ENCODE results near the gene FAM174C.

Gene FAM174C

DNA sequence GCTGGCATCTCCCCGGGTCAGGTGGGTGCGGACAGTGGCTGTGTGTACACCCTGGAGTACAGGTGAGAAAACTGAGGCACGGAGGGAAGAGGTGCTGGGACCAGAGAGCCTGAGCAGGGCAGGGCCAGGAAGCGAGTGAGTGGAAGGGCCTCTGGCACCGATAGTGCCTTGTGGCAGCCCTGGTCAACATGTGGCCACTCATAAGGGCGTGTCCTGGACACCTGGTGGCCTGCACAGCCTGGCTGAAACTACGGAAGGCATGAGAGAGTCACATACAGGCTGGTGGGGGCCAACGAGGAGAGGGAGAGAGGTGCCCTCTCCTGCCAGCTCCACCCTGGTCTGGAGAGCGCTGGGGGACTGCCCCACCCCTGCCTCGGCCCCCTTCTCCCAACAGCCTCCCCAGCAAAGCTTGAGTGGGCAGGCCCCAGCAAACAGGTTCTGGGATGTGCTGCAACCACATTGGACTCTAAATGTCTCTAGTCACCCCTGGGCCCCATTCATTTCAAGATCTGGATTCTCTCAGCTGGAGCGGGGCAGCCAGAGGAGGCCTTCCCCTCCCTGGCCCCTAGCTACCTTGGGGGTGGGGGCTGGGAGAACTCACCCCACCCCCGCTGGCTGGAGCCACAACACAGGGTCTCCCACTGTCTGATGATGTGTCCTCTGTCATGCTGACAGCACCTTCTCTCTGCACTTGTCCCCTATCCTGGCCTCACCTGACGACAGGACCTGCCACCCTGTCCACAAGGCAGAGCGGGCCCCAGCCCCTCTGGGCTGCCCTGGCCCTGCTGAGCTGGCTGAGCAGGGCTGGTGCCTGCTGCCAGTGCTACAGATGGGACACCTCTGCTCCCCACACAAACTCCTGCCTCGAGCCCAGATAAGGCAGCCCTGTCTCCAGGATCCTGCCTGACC is 43.3 kb upstream of the FAM174C start (continued):
- TF ChIP-seq TRIM28 (IDR thresholded peaks at IDR 0.05; ENCODE audit: borderline replicate concordance, low read length) (no peak), ZNF426 (tag by site-specific recombination; IDR thresholded peaks at IDR 0.05) (no peak), ZNF623 (tag by site-specific recombination; IDR thresholded peaks at IDR 0.05) (no peak), GLIS2 (tag by site-specific recombination; IDR thresholded peaks at IDR 0.05) (peak; percentile 80), HOXA7 (CRISPR knock-in tag; IDR thresholded peaks at IDR 0.05; ENCODE audit: borderline replicate concordance) (no peak), ZNF202 (tag by site-specific recombination; IDR thresholded peaks at IDR 0.05; ENCODE audit: borderline replicate concordance) (no peak)

DNA sequence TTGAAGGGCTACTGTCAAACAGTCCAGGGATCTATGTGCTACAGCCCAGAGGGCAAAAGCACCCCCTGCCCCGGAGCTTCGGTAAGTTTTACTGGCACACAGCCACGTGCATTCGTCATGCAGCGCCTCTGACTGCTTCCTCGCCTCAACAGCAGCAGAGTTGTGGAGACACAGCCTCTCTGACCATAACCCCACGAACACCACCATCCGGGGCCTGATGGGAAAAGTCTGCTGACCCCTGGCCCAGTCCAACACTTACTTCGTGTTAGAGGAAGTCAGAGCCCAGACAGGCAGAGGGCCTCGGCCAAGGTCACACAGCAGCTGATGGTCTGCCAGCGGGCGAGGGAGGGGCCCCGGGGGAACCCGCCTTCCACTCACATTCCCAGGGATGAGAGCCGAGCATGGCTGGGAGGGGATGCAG is 42.7 kb upstream of the FAM174C start:
- POLR2A ChIA-PET = interaction anchor here (0.8 to 0.9 kb wide), 2 partner anchors 36 to 128 kb away, joined by 3 read pairs; partner anchors contain the start of gene CIRBP
- Histone ChIP-seq H3K4me1 (ENCODE audit: control insufficient read depth, insufficient read depth, low read length) (no peaks in the 10 kb centered on the region; the same call in 1 of the 2 replicates), H3K36me3 (ENCODE audit: control insufficient read depth in 2 of 2, insufficient read depth in 1 of 2, low read length in 2 of 2) (peaks cover 0 to 47% of the 10 kb centered on the region in 2 experiments; a peak in 1 of 3 replicates), H3K9me3 (ENCODE audit: control insufficient read depth, insufficient read depth, low read depth, low read length) (no peaks in the 10 kb centered on the region), H3K4me3 (ENCODE audit: low read depth, low read length) (no peak overlapping the region), H3K27ac (ENCODE audit: extremely low read depth, low read depth, low read length) (no peak overlapping the region; the same call in 1 of the 2 replicates)
- CTCF ChIA-PET = interaction anchor here (0.9 to 2.2 kb wide), 2 partner anchors 10 to 15 kb away, joined by 3 to 6 read pairs; no protein-coding TSS in a partner anchor
- no peak for TF ChIP-seq ZNF155 (tag by site-specific recombination; IDR thresholded peaks at IDR 0.05)
- TF ChIP-seq TCF7L2 (IDR thresholded peaks at IDR 0.05; ENCODE audit: borderline replicate concordance, low read depth, low read length) = no peak
- no peak for TF ChIP-seq ZBTB1 (tag by site-specific recombination; IDR thresholded peaks at IDR 0.05)
- TF ChIP-seq SCRT1 (tag by site-specific recombination; IDR thresholded peaks at IDR 0.05; ENCODE audit: borderline replicate concordance) = no peak
- TF ChIP-seq GLIS2 (tag by site-specific recombination; IDR thresholded peaks at IDR 0.05) = no peak
- no peak for TF ChIP-seq ZSCAN23 (tag by site-specific recombination; IDR thresholded peaks at IDR 0.05)
- TF ChIP-seq ZNF433 (tag by site-specific recombination; IDR thresholded peaks at IDR 0.05; ENCODE audit: low read depth) = no peak
- TF ChIP-seq ZNF292 (tag by site-specific recombination; IDR thresholded peaks at IDR 0.05; ENCODE audit: borderline replicate concordance, low read depth) = no peak
- TF ChIP-seq ZNF211 (tag by site-specific recombination; IDR thresholded peaks at IDR 0.05; ENCODE audit: low read depth) = no peak
- TF ChIP-seq, protein P1, sequence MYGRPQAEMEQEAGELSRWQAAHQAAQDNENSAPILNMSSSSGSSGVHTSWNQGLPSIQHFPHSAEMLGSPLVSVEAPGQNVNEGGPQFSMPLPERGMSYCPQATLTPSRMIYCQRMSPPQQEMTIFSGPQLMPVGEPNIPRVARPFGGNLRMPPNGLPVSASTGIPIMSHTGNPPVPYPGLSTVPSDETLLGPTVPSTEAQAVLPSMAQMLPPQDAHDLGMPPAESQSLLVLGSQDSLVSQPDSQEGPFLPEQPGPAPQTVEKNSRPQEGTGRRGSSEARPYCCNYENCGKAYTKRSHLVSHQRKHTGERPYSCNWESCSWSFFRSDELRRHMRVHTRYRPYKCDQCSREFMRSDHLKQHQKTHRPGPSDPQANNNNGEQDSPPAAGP (tag by site-specific recombination; IDR thresholded peaks at IDR 0.05) = 0 out of 2 replicates have a peak, but pooled peaks have one; percentile 31
- TF ChIP-seq, protein P2, sequence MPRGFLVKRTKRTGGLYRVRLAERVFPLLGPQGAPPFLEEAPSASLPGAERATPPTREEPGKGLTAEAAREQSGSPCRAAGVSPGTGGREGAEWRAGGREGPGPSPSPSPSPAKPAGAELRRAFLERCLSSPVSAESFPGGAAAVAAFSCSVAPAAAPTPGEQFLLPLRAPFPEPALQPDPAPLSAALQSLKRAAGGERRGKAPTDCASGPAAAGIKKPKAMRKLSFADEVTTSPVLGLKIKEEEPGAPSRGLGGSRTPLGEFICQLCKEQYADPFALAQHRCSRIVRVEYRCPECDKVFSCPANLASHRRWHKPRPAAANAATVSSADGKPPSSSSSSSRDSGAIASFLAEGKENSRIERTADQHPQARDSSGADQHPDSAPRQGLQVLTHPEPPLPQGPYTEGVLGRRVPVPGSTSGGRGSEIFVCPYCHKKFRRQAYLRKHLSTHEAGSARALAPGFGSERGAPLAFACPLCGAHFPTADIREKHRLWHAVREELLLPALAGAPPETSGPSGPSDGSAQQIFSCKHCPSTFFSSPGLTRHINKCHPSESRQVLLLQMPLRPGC (tag by site-specific recombination; IDR thresholded peaks at IDR 0.05) = no peak
- TF ChIP-seq, protein P3, sequence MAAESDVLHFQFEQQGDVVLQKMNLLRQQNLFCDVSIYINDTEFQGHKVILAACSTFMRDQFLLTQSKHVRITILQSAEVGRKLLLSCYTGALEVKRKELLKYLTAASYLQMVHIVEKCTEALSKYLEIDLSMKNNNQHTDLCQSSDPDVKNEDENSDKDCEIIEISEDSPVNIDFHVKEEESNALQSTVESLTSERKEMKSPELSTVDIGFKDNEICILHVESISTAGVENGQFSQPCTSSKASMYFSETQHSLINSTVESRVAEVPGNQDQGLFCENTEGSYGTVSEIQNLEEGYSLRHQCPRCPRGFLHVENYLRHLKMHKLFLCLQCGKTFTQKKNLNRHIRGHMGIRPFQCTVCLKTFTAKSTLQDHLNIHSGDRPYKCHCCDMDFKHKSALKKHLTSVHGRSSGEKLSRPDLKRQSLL (tag by site-specific recombination; IDR thresholded peaks at IDR 0.05) = no peak
- TF ChIP-seq, protein P4, sequence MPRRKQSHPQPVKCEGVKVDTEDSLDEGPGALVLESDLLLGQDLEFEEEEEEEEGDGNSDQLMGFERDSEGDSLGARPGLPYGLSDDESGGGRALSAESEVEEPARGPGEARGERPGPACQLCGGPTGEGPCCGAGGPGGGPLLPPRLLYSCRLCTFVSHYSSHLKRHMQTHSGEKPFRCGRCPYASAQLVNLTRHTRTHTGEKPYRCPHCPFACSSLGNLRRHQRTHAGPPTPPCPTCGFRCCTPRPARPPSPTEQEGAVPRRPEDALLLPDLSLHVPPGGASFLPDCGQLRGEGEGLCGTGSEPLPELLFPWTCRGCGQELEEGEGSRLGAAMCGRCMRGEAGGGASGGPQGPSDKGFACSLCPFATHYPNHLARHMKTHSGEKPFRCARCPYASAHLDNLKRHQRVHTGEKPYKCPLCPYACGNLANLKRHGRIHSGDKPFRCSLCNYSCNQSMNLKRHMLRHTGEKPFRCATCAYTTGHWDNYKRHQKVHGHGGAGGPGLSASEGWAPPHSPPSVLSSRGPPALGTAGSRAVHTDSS (tag by site-specific recombination; IDR thresholded peaks at IDR 0.05) = no peak
- TF ChIP-seq, protein P5, sequence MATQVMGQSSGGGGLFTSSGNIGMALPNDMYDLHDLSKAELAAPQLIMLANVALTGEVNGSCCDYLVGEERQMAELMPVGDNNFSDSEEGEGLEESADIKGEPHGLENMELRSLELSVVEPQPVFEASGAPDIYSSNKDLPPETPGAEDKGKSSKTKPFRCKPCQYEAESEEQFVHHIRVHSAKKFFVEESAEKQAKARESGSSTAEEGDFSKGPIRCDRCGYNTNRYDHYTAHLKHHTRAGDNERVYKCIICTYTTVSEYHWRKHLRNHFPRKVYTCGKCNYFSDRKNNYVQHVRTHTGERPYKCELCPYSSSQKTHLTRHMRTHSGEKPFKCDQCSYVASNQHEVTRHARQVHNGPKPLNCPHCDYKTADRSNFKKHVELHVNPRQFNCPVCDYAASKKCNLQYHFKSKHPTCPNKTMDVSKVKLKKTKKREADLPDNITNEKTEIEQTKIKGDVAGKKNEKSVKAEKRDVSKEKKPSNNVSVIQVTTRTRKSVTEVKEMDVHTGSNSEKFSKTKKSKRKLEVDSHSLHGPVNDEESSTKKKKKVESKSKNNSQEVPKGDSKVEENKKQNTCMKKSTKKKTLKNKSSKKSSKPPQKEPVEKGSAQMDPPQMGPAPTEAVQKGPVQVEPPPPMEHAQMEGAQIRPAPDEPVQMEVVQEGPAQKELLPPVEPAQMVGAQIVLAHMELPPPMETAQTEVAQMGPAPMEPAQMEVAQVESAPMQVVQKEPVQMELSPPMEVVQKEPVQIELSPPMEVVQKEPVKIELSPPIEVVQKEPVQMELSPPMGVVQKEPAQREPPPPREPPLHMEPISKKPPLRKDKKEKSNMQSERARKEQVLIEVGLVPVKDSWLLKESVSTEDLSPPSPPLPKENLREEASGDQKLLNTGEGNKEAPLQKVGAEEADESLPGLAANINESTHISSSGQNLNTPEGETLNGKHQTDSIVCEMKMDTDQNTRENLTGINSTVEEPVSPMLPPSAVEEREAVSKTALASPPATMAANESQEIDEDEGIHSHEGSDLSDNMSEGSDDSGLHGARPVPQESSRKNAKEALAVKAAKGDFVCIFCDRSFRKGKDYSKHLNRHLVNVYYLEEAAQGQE (tag by site-specific recombination; IDR thresholded peaks at IDR 0.05) = no peak
- peak; percentile 75; the same call in 1 of the 2 replicates for TF ChIP-seq ZNF629 (tag by site-specific recombination; IDR thresholded peaks at IDR 0.05)
- no peak for TF ChIP-seq ZNF350 (tag by site-specific recombination; IDR thresholded peaks at IDR 0.05)
- no peak for TF ChIP-seq ZBTB48 (tag by site-specific recombination; IDR thresholded peaks at IDR 0.05)
- TF ChIP-seq ZSCAN16 (tag by site-specific recombination; IDR thresholded peaks at IDR 0.05) = no peak
- no peak for TF ChIP-seq ZIC2 (tag by site-specific recombination; IDR thresholded peaks at IDR 0.05)
- no peak for TF ChIP-seq SCRT2 (tag by site-specific recombination; IDR thresholded peaks at IDR 0.05)
- peak; percentile 12; the same call in 1 of the 2 replicates for TF ChIP-seq BCL11A (tag by site-specific recombination; IDR thresholded peaks at IDR 0.05; ENCODE audit: low read depth)
- TF ChIP-seq KLF7 (tag by site-specific recombination; IDR thresholded peaks at IDR 0.05; ENCODE audit: borderline replicate concordance) = no peak
